DMS53 (cell line): ENCODE results near the gene SQOR.

Experiments
- DNase-seq: peaks from one replicate; lab custom pipeline; 2025; lab: John Stamatoyannopoulos, UW

Gene SQOR

GRCh38 chr15:45705510-45706473 lies 71.0 kb downstream of the SQOR start:
- DNase-seq: peak; percentile 85

DNA sequence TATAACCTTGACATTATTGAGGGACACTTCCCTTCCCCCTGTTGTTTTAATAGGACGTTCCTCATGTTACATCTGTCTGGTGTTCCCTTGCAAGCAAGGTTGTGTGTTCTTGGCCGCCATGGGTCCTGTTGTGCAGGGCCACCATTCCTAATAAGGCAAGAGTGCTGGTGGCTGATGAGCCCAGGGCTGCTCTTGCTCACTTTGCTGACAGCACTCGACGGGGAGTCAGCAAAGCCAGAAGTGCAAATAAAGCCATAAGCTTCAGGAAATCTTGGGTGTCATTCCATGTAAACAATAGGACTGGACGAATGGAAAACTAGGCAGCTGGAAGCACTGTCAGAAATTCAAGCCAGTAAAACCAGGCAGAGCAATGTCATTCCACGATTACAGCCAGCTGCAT lies 75.8 kb downstream of the SQOR start:
- peak; percentile 87 for DNase-seq

- DNase-seq: peak; percentile 82
Measured at GRCh38 chr15:45714590-45715488, 80.0 kb downstream of the SQOR start.

GRCh38 chr15:45715528-45715927 lies 80.7 kb downstream of the SQOR start:
- peak; percentile 45 for DNase-seq

- DNase-seq: no peak
Measured at GRCh38 chr15:45719490-45719889, 84.7 kb downstream of the SQOR start.

- DNase-seq: no peak
Measured at GRCh38 chr15:45720183-45720582, 85.4 kb downstream of the SQOR start.

GRCh38 chr15:45728641-45729040 lies 93.8 kb downstream of the SQOR start:
- no peak for DNase-seq

DNA sequence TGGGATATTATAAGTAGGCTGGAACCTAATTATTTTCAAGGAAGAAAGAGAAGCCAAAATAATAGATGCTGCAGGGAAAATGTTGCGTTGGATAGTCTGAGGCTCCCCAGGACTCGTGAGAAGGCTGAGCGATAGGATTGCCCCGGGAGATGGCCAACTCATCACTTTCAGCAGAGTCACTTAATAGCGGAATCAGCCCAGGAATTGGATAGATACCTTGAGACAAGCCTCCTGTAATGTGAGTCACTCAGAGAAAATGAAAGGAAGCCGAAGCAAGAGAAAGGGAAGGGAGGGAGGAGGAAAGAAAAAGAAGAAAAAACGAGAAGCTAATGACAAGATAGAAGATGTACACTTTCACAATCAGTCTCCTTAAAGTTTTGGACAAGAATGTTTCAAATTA lies 94.3 kb downstream of the SQOR start:
- DNase-seq: no peak

- no peak for DNase-seq
Measured at GRCh38 chr15:45731343-45731742, 96.5 kb downstream of the SQOR start.

DNA sequence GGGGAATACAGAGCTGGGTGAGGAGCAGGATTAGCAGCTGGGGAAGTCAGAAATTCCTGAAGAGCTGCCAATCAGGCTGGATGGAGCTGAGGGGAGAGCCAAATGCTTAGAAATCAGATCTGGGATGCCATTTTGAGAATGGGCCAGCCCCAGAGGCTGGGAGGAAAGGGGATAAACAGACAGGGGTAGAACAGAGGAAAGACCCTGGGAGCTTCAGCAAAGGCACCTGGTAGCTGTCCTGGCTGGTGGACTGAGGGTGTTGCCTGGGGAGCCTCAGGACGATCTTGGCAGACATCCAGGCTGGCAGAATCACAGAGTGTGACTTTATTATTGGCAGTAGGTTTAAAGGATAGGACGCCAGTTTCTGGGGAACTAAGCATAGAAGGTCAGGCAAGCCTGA lies 97.8 kb downstream of the SQOR start:
- no peak for DNase-seq

- no peak for DNase-seq
Measured at GRCh38 chr15:45734260-45734711, 99.5 kb downstream of the SQOR start.
